ENCODE results near the gene TIMP2. TPM values are rescaled to one million over a fixed set of nuclear protein-coding genes. Genes with fewer than 3 reads are reported as not detected.

Gene TIMP2
- total RNA-seq, 1 experiment from 2014 or later: 64.8 TPM

DNA sequence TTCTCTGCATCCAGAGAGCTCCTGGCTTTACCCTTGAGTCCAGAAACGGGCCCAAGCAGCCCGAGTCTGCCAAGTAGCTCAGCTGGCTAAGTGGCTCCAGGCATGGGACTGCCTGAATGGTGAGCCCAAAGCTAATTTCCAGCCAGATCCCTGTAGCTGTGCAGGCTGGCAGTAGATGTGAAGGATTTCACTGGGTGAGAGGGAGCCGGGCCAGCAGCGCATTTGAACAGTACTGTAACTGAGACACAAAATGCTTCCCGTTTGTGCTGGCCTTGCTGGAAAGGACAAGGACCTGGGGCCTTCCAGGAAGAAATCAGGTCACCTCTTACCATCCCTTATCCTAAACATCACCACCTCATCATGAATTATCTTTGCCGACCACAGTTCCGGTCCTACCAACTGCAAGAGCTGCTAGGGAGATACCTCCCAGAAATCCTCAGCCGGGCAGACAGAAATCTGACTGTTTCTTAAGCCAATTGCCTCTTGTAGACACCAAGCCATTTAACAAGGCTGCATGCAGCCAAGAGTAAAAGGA is 3.7 kb downstream of the TIMP2 start:
- TF ChIP-seq, protein P1, sequence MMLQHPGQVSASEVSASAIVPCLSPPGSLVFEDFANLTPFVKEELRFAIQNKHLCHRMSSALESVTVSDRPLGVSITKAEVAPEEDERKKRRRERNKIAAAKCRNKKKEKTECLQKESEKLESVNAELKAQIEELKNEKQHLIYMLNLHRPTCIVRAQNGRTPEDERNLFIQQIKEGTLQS (IDR thresholded peaks at IDR 0.05): no peak
- TF ChIP-seq ELF1 (IDR thresholded peaks at IDR 0.05; ENCODE audit: borderline replicate concordance, low read depth) (no peak), MAX (IDR thresholded peaks at IDR 0.05) (no peak), REST (IDR thresholded peaks at IDR 0.05; ENCODE audit: low read depth) (no peak), FOSL1 (IDR thresholded peaks at IDR 0.05; ENCODE audit: low read depth) (no peak), ZFX (IDR thresholded peaks at IDR 0.05) (no peak), CEBPB (IDR thresholded peaks at IDR 0.05; ENCODE audit: low read depth) (no peak), SRF (IDR thresholded peaks at IDR 0.05; ENCODE audit: low read depth) (no peak), EGR1 (IDR thresholded peaks at IDR 0.05; ENCODE audit: low read depth) (no peak), SP1 (IDR thresholded peaks at IDR 0.05; ENCODE audit: low read depth) (no peak), RAD21 (IDR thresholded peaks at IDR 0.05; ENCODE audit: low read depth) (no peak), POLR2AphosphoS5 (IDR thresholded peaks at IDR 0.05; ENCODE audit: low read depth, low read length) (no peak), ZNF274 (IDR thresholded peaks at IDR 0.05; ENCODE audit: low read depth, low read length) (no peak), POLR2A (IDR thresholded peaks at IDR 0.05; ENCODE audit: borderline replicate concordance, extremely low read depth, insufficient read depth, insufficient read length) (no peak), TCF7L2 (IDR thresholded peaks at IDR 0.05; ENCODE audit: borderline replicate concordance, extremely low read depth, insufficient read depth, insufficient read length) (no peak)
- TF ChIP-seq, protein P2, sequence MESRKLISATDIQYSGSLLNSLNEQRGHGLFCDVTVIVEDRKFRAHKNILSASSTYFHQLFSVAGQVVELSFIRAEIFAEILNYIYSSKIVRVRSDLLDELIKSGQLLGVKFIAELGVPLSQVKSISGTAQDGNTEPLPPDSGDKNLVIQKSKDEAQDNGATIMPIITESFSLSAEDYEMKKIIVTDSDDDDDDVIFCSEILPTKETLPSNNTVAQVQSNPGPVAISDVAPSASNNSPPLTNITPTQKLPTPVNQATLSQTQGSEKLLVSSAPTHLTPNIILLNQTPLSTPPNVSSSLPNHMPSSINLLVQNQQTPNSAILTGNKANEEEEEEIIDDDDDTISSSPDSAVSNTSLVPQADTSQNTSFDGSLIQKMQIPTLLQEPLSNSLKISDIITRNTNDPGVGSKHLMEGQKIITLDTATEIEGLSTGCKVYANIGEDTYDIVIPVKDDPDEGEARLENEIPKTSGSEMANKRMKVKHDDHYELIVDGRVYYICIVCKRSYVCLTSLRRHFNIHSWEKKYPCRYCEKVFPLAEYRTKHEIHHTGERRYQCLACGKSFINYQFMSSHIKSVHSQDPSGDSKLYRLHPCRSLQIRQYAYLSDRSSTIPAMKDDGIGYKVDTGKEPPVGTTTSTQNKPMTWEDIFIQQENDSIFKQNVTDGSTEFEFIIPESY (IDR thresholded peaks at IDR 0.05; ENCODE audit: extremely low read depth, insufficient replicate concordance, low read length): no peak
- Histone ChIP-seq H3K9me2 (ENCODE audit: insufficient read depth) (no peaks in the 10 kb centered on the region), H3K9ac (ENCODE audit: low read length) (no peak overlapping the region), H4K20me1 (ENCODE audit: insufficient read depth) (no peaks in the 10 kb centered on the region), H3K27ac (ENCODE audit: low read depth, low read length) (no peak overlapping the region), H3K79me2 (ENCODE audit: insufficient read depth, low read length) (peaks cover 53% of the 10 kb centered on the region; the same call in 1 of the 2 replicates), H2AFZ (ENCODE audit: low read depth, low read length, poor library complexity, severe bottlenecking) (no peak overlapping the region), H3K4me2 (ENCODE audit: low read length) (no peak overlapping the region), H3K36me3 (ENCODE audit: control insufficient read depth in 1 of 2, insufficient read depth in 2 of 2, low read length in 2 of 2) (peaks cover 0 to 5% of the 10 kb centered on the region in 2 experiments; a peak in 2 of 4 replicates), H3K9me3 (ENCODE audit: control insufficient read depth in 1 of 2, insufficient read depth in 1 of 2, low read depth in 1 of 2, low read length in 2 of 2) (no peaks in the 10 kb centered on the region), H3K27me3 (ENCODE audit: insufficient read depth, low read length) (no peaks in the 10 kb centered on the region), H3K4me3 (replicated peaks in 1 of 2; ENCODE audit: low read depth in 1 of 2, low read length in 2 of 2) (no peak overlapping the region), H3K4me1 (ENCODE audit: control insufficient read depth in 1 of 2, insufficient read depth in 2 of 2, low read length in 2 of 2) (peaks cover 15 to 51% of the 10 kb centered on the region in 2 experiments)
- no peak for DNase-seq (ENCODE audit: low read depth, low spot score)
- POLR2A ChIA-PET: no interaction called here
- no peak for ATAC-seq
- no TSS peak for BruUV-seq (replicated peaks)
- intact Hi-C loops (cut with micrococcal nuclease): loop anchor here (5.0 kb wide), 1 partner anchor 54 kb away; no protein-coding TSS in a partner anchor
- CTCF ChIA-PET: interaction anchor here (1.0 kb wide), 1 partner anchor 92 kb away, joined by 3 read pairs; no protein-coding TSS in a partner anchor
- RAD21 ChIA-PET (ENCODE audit: low non-redundant PET in 1 of 2, low total read pairs in 2 of 2, uncharacterized antibody in 2 of 2, unreplicated experiment in 2 of 2): no interaction called here

Data from HCT116 (cell line).